HEK293T (cell line): ENCODE results near the gene PPIL4.

Source experiments
- CTCF ChIA-PET: fragments of 350-600 bp; formaldehyde crosslinking; extraction: SDS; loops from one replicate; lab custom pipeline; 2021; ENCODE audit warnings: antibody characterized with exemption, inconsistent platforms; lab: Yijun Ruan, JAX
- POLR2A ChIA-PET: fragments of 350-600 bp; formaldehyde crosslinking; extraction: SDS; loops from one replicate; lab custom pipeline; 2020; ENCODE audit warnings: antibody characterized with exemption, inconsistent platforms; lab: Yijun Ruan, JAX
- DNase-seq: peaks from one replicate; pipeline ENCODE4 v3.0.0; 2012; ENCODE audit warnings: mixed read lengths; ENCODE audit errors: extremely low spot score
- ARNT ChIP-seq: fragments of 450-650 bp; IDR thresholded peaks from 2 replicates; pipeline ENCODE4 v1.6.1; 2017; ENCODE audit warnings: mild to moderate bottlenecking
- BHLHE40 ChIP-seq: fragments of 450-650 bp; IDR thresholded peaks from 2 replicates; pipeline ENCODE4 v1.6.1; 2016; ENCODE audit warnings: mild to moderate bottlenecking, moderate library complexity, borderline replicate concordance
- CTBP1 ChIP-seq: fragments of 450-650 bp; IDR thresholded peaks from 2 replicates; pipeline ENCODE4 v1.6.1; 2016; ENCODE audit warnings: borderline replicate concordance
- ELF4 ChIP-seq: fragments of 450-650 bp; IDR thresholded peaks from 2 replicates; pipeline ENCODE4 v1.6.1; 2017; ENCODE audit warnings: antibody characterized with exemption
- FOXA1 ChIP-seq: fragments of 450-650 bp; IDR thresholded peaks from 2 replicates; pipeline ENCODE4 v1.6.1; 2016; ENCODE audit warnings: mild to moderate bottlenecking
- FOXK2 ChIP-seq: fragments of 450-650 bp; IDR thresholded peaks from 2 replicates; pipeline ENCODE4 v1.6.1; 2016; ENCODE audit warnings: mild to moderate bottlenecking
- FOXM1 ChIP-seq: fragments of 450-650 bp; IDR thresholded peaks from 2 replicates; pipeline ENCODE4 v1.6.1; 2017; ENCODE audit warnings: mild to moderate bottlenecking, borderline replicate concordance
- HDGF ChIP-seq: fragments of 450-650 bp; IDR thresholded peaks from 2 replicates; pipeline ENCODE4 v1.6.1; 2017; ENCODE audit warnings: antibody characterized with exemption, borderline replicate concordance
- L3MBTL2 ChIP-seq: fragments of 450-650 bp; conservative IDR thresholded peaks from 2 replicates; pipeline ENCODE4 v1.6.1; 2016; ENCODE audit warnings: mild to moderate bottlenecking
- LEF1 ChIP-seq: fragments of 450-650 bp; IDR thresholded peaks from 2 replicates; pipeline ENCODE4 v1.6.1; 2017; ENCODE audit warnings: mild to moderate bottlenecking, borderline replicate concordance
- NFRKB ChIP-seq: fragments of 450-650 bp; IDR thresholded peaks from 2 replicates; pipeline ENCODE4 v1.6.1; 2016; ENCODE audit warnings: mild to moderate bottlenecking, moderate library complexity
- SP1 ChIP-seq: fragments of 450-650 bp; IDR thresholded peaks from 2 replicates; pipeline ENCODE4 v1.6.1; 2017
- SUZ12 ChIP-seq: fragments of 450-650 bp; IDR thresholded peaks from 2 replicates; pipeline ENCODE4 v1.6.1; 2016; ENCODE audit warnings: mild to moderate bottlenecking
- TARDBP ChIP-seq: fragments of 450-650 bp; IDR thresholded peaks from 2 replicates; pipeline ENCODE4 v1.6.1; 2016
- ZNF384 ChIP-seq: fragments of 450-650 bp; IDR thresholded peaks from 2 replicates; pipeline ENCODE4 v1.6.1; 2016
- TF ChIP-seq, protein P1 (sequence below): fragments of 450-650 bp; IDR thresholded peaks from 2 replicates; pipeline ENCODE4 v1.6.1; 2016

PPIL4 gene

DNA sequence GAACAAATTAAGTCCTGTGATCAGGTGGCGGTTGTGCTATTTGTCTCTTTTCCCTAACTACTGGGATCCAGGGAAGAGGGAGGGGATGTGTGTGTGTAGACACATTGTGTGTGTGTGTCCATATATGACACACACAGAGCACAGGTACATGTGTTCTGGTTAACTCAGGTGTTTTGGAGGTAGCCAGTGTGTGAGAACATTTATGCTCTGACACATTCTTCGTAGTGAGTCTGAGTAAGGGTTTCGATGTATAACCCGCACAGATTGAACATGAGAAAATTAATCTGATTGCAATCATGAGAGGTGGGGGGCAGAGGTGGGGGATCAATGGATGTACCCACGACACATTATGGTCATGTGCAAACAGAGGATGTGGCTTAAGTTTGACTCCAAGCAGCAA lies 73.6 kb downstream of the PPIL4 start:
- ChIA-PET POLR2A (no interaction called here), CTCF (no interaction called here)
- TF ChIP-seq FOXK2 (no peak), BHLHE40 (no peak), L3MBTL2 (no peak), NFRKB (no peak), SUZ12 (no peak), CTBP1 (no peak)
- DNase-seq = no peak

DNA sequence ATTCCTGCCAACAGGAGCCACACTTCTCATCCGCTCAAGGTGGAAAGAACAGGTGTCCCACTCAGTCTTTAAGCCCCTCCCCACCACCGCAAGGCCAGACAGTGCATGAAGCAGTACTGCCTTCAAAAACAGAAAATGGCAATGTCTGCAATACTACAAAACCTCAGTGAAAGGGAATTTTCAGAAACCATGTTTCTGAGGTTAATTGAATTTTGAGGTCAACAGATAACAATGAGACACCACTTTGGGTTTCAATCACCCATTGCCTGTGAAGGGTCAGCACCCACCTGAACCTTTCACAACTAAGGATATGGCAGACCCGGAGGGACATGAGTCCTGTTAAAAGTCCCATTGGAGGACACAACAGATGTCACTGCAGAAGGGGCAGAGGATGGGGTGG lies 74.0 kb downstream of the PPIL4 start:
- CTCF ChIA-PET = no interaction called here
- POLR2A ChIA-PET = no interaction called here
- DNase-seq = no peak
- TF ChIP-seq L3MBTL2 = no peak
- TF ChIP-seq BHLHE40 = no peak
- TF ChIP-seq ELF4 = no peak
- no peak for TF ChIP-seq ARNT
- no peak for TF ChIP-seq LEF1
- no peak for TF ChIP-seq FOXA1
- no peak for TF ChIP-seq SP1
- no peak for TF ChIP-seq FOXK2
- TF ChIP-seq FOXM1 = no peak
- TF ChIP-seq TARDBP = no peak
- TF ChIP-seq SUZ12 = no peak
- TF ChIP-seq, protein P1, sequence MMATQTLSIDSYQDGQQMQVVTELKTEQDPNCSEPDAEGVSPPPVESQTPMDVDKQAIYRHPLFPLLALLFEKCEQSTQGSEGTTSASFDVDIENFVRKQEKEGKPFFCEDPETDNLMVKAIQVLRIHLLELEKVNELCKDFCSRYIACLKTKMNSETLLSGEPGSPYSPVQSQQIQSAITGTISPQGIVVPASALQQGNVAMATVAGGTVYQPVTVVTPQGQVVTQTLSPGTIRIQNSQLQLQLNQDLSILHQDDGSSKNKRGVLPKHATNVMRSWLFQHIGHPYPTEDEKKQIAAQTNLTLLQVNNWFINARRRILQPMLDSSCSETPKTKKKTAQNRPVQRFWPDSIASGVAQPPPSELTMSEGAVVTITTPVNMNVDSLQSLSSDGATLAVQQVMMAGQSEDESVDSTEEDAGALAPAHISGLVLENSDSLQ = no peak
- TF ChIP-seq NFRKB = no peak
- no peak for TF ChIP-seq ZNF384

DNA sequence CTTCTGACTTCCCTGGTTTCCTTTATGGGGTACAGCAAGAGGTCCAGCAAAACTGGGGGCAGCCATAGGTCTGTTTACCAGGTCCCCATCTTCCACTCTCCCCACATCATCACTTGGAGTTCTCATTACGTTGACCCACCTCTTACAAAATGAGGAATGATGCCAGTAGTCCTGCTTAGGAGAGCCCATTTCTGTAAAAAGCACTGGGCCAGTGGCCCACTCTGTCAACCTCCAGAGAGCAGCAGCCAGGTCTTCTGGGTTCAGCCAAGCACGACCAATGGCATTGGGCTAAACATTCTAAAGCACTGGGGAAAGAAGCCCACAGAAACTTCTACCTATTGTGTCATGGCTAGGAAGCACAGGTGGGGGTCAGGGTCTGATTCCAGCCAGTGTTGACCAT lies 74.9 kb downstream of the PPIL4 start:
- ChIA-PET CTCF (no interaction called here), POLR2A (no interaction called here)
- TF ChIP-seq ELF4 (no peak), ZNF384 (no peak), FOXK2 (no peak), CTBP1 (no peak), TARDBP (no peak), BHLHE40 (no peak), NFRKB (no peak), SUZ12 (no peak), L3MBTL2 (no peak), LEF1 (no peak), SP1 (no peak), HDGF (no peak), FOXM1 (no peak), ARNT (no peak), FOXA1 (no peak)
- DNase-seq = no peak

DNA sequence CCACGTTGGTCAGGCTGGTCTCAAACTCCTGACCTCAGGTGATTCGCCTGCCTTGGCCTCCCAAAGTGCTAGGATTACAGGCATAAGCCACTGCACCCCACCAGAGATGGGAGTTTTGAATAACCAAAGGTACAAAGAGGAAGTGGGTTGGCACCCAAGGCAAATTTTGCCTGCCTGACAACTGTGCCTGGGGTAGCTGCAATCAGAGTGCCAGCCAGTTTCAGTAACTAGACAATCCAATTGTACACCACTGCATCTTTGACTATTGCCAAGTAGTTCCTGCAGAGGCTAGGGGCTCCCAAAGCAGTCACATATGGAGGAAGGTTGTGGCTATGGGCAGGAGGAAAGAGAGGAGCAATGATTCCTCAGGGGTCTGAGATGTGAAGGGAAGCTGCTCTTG lies 77.7 kb downstream of the PPIL4 start:
- DNase-seq = no peak
- CTCF ChIA-PET = no interaction called here
- POLR2A ChIA-PET = no interaction called here
- TF ChIP-seq L3MBTL2 (no peak), SP1 (no peak), BHLHE40 (no peak), FOXA1 (no peak), ZNF384 (no peak), CTBP1 (no peak), ARNT (no peak), HDGF (no peak), FOXK2 (no peak)
- TF ChIP-seq, protein P1 = no peak

DNA sequence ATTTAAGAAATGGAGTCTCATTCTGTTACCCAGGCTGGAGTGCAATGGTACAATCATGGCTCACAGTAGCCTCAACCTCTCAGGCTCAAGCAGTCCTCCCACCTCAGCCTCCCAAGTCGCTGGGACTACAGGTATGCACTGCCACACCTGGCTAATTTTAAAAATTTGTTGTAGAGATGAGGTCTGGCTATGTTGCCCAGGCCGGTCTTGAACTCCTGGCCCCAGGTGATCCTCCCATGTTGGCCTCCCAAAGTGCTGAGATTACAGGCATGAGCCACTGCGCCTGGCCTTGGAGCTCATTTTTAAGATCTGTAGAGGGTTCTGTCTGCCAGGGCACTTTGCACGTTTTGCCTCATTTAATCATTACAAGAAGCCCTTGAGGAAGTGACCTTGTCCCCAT lies 78.6 kb downstream of the PPIL4 start:
- TF ChIP-seq FOXM1 = no peak
- no peak for TF ChIP-seq NFRKB
- no peak for TF ChIP-seq TARDBP
- TF ChIP-seq L3MBTL2 = no peak
- no peak for TF ChIP-seq BHLHE40
- no peak for TF ChIP-seq FOXK2
- POLR2A ChIA-PET = no interaction called here

DNA sequence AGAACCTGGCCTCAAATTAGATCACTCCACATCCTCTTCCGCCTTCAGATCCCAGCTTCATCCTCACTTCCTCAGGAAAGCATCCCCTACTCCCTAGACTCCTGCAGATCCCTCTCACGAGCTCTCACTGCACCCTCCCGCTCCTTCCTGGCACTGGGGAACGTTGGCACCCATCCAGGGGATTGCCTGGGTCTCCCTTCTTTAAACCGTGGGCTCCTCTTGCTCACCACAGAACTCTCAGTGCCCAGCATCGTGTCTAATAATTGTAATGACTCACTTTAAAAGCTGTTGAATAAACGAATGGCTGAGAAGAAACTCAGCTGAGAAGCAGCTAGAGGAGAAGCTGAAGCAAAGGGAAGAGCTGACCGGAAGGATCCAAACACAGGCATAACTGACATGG lies 81.4 kb downstream of the PPIL4 start:
- CTCF ChIA-PET = interaction anchor here (1.0 kb wide), 1 partner anchor 10 kb away, joined by 4 read pairs; no protein-coding TSS in a partner anchor

More for the DNA sequence above, 78.6 kb downstream of the PPIL4 start:
- DNase-seq = no peak
- CTCF ChIA-PET = interaction anchor here (0.6 kb wide), 1 partner anchor 133 kb away, joined by 7 read pairs; no protein-coding TSS in a partner anchor

More for the DNA sequence above, 81.4 kb downstream of the PPIL4 start:
- no peak for TF ChIP-seq HDGF
- TF ChIP-seq CTBP1 = no peak
- no peak for TF ChIP-seq ARNT
- no peak for TF ChIP-seq SP1
- no peak for TF ChIP-seq FOXA1
- TF ChIP-seq L3MBTL2 = no peak
- no peak for TF ChIP-seq ZNF384
- TF ChIP-seq FOXM1 = no peak
- TF ChIP-seq, protein P1 = no peak
- TF ChIP-seq LEF1 = no peak
- no peak for TF ChIP-seq ELF4
- TF ChIP-seq TARDBP = no peak
- no peak for TF ChIP-seq SUZ12
- TF ChIP-seq FOXK2 = no peak
- no peak for TF ChIP-seq NFRKB
- no peak for DNase-seq
- POLR2A ChIA-PET = interaction anchor here (0.8 kb wide), 1 partner anchor 11 kb away, joined by 3 read pairs; no protein-coding TSS in a partner anchor
